ENCODE data around the gene POLR2C.
A peak's percentile ranks its signal among the peaks of the same experiment; 100 is the strongest.

The POLR2C gene

GRCh38 chr16:57452021-57452420 lies 10.5 kb upstream of the POLR2C start:
- DNase-seq, result no peak

- DNase-seq, result no peak
Observed at GRCh38 chr16:57462978-57463362, 491 bp downstream of the POLR2C start.

- no peak for DNase-seq
Observed at GRCh38 chr16:57464523-57464922, 2.0 kb downstream of the POLR2C start.

GRCh38 chr16:57468346-57468745 lies 5.9 kb downstream of the POLR2C start:
- DNase-seq, result no peak

- no peak for DNase-seq
Observed at GRCh38 chr16:57469046-57469445, 6.6 kb downstream of the POLR2C start.

DNA sequence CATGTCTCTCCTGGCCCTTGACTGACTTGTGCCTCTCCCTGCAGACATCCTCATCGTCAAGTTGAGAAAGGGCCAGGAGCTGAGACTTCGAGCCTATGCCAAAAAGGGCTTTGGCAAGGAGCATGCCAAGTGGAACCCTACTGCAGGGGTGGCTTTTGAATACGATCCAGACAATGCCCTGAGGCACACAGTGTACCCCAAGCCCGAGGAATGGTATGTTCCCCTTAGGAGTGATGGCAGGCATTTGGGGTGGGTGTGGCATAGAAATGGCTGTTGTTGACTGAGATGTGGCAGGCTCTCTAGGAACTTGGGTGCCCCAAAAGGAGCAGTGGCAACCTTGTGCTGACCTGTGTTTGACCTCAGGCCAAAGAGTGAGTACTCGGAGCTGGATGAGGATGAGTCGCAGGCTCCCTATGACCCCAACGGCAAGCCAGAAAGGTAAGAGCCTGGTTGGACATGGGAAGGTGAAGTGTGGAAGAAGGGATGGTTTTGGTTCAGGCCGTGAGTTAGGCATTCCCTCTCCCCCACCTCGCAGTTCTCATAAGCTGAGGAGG lies 7.5 kb downstream of the POLR2C start:
- no peak for DNase-seq

GRCh38 chr16:57470711-57471110 lies 8.2 kb downstream of the POLR2C start:
- no peak for DNase-seq

DNA sequence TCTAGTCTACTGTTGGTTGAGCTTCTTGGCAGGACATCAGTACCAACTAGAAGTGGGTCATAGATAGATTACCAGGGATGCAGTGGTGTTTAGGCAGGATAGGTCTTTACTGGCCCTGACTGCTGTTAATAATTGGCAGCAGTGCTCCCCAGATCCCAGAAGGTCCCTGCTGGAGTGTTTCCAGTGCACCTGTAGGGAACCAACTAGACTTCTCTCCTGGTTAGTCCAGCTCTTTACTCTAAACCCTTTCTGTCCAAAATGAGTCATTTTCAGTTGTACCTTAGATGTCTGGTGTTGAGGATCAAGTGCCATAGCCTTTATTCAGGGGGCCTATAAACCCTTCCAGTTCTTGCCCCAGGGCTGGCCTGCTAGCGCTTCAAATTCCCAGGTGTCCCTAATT lies 8.7 kb downstream of the POLR2C start:
- DNase-seq, result no peak

DNA sequence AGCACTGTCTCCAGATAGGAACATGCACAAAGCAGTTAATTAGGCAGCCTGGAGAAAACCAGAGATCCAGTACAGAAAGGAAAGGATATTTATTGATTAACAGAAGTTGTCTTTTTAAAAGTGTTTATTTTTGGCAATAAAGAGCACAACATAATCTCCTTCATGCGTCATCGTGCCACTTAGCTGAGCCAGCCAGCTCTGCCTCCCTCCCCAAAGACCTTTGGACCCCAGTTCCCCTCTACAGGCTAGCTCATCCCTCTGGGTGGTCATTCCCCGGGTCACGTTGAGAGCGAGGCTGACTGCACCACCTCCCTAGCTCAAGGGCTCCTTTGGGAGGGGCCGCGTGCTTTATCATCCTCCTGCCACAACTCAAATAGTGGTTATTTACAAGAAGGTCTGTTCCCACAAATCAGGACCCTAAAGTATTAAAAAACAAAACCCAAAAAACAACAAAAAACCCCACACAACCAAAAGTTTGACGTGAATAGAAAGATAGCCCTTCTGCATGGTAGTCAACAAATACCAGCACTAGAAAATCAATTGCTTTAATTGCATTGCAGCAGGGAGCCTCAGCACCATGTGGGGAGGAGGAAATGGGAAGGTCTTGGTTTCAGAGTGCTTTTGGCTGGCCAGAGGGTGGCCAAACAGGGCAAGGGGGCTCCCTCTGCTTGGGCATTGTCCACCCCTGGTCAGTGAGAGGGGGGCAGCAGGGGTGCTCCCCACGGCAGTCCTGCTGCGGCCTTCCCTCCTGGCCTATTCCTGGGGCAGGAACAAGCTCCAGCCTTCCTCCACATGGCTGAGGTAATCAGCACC lies 9.6 kb downstream of the POLR2C start:
- DNase-seq, result no peak

- no peak for DNase-seq
Observed at GRCh38 chr16:57472665-57473060, 10.2 kb downstream of the POLR2C start.

DNA sequence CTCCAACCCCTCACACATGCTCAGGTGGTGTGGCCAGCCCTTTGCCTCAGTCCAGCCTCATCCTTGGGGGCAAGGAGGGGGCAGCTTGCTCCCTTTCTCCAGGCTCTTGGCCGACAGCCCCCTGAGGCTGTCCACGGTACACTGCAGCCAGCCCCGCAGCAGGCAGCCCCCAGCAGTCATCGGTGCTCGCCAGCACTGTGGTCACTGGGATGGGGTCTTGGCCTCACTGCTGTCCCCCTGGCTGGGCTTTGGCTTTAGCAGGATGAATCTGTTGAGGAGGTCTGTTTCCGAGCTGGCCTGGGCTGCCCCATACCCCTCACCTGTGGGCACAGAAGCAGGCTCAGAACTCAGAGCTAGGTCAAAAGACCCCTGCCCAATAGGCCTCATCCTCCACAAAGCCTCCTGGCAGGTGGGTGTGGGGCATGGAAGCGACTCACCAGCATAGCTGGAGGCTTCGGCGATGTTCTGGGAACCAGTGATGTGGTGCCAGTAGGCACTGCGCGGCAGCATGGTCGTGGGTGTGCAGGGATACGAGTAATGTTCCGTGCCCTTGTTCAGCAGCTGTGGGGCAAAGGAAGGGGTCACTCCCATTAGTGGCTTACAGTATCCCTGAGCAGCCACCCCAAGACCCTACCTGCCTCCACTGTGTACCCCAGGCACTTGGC lies 10.8 kb downstream of the POLR2C start:
- no peak for DNase-seq

DNA sequence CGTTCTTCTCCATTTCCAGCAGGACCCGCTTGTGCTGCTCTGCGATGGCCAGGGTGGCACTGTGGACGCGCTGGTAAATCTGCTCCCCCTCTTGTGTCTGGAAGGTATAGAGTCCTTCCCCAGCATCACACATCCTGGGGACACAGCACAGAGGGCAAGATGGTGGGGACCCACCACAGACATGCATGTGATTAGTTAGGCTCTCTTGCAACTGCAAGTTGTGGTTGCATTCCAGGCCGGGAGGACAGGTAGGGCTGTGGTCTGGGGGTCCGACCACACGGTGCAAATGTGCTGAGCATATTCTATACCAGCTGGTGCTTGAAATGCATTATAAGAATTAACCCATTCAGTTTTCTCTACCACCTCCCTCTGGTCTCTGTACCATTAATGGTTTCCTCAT lies 11.4 kb downstream of the POLR2C start:
- DNase-seq, result no peak

DNA sequence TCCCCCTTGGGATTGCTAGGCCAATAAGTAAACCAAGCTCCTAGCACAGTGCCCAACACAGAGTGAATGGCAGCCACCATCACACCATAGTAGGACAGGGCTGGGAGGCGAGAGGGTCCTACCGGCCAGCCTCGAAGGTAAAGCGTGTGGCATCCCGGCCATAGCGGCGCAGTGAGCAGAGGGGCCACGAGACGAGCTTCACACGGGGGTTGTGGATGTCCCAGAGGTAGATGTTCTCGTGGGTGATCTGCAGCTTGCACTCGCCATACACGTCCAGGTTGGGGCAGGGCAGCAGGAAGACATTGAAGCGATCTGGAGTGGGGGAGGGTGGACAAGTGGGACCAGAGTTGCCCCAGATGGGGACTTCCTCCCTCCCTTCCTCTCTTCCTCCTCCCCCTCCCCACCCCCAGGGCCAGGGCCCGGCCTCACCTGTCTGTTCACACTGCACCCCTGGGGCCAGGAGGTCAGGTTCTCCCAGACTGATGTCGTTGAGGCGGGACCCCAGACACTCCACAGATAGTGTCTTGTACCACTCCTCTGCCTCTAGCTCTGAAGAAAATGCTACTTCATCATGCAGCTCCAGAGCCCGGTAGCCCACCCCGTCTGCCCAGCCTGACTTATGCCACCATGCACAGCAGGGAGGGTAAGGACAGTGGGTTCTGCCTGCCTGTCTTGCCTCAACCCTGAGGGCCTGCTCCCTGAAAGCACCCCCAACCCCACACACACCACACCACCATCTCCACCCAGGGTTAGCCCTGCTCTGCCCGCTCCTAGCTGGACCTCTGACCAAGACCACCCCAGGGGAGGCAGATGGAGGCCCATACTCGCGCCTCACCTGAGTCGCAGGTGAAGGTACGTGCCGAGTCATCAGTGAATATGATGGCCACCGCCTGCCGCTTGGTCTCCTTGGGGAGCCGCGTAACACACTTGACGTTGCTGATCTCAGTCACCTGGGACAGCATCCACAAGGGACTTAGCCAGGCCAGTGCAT lies 12.5 kb downstream of the POLR2C start:
- no peak for DNase-seq

DNA sequence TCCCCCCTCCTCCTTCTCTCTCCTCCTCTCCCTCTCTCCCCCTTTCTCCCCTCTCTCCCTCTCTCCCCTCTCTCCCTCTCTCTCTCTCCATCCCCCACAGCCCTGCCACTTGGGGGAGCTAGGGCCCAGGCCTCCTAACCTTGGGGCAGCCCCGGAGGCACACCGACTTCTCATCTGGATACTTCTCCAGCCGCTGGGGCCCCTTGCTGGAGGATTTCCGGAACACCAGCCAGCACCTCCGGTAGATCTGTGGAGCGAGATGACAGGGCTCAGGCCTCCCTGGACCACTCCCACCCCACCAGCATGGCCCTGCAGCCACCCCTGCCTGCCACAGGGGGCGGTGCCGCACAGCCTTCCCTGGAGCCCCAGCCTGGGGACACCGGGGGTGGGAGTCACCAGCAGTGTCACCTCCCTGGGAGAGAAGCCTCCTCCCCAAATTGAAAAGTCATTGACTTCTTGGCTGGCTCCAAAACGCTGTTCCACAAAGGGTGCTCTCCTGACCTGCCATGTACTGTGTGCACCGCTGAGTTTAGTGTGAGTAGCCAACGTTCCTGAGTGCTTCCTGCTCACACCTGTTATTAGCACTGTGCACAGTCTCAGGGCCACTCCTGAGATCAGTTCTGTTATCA lies 13.3 kb downstream of the POLR2C start:
- peak; percentile 90 for DNase-seq

DNA sequence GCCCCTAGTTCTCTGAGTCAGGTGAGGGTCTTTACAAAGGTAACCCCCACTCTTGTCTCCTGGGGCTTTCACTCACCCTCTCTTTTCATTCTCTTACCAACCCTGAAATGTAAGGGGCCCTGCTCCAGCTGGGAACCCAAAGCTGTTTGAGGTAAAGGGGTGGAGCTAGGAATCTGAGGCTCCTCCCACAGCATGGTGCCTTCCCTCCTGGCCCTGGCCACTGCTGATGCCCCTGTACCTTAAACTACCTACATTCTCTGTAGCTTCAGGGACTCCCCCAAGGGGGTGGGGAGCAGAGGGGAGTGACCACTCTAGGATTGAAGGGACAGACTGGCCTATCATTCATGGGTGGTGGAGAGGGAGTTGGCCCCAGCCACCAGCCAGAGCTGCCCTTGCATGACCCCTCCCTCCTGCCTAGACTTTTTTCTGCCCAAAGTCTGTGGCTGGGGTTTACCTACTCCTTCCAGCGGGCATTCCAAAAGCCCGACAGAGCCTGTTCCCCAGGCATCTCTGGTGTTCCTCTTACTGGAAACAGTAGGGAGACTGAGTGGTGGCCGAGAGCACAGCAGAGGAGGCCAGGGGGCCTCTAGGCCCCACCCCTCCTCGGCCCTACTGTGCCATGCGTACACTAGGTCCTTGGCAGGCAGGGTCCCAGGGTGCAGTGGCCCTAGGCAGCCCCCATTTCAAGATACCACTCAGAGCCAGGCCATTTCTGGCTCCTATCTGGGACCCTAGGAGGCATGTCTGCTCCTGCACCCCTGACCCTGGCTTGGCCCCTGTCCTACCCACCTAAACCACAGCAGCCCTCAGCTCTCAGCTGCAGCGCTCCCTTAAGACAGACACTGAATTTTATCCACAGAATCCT lies 14.3 kb downstream of the POLR2C start:
- DNase-seq, result peak; percentile 36

- no peak for DNase-seq
Observed at GRCh38 chr16:57477531-57478202, 15.2 kb downstream of the POLR2C start.

GRCh38 chr16:57478396-57479204 lies 16.1 kb downstream of the POLR2C start:
- no peak for DNase-seq

- DNase-seq, result no peak
Observed at GRCh38 chr16:57479205-57479975, 16.9 kb downstream of the POLR2C start.

All from activated CD4-positive, alpha-beta T cell treated with anti-CD3 and anti-CD28 coated beads for 48 hours (primary cell).